Gastrocnemius medialis (tissue), 4 donors: Measurements from ENCODE around the gene KCNMB3.
"Not testable (repeated sequence)": the region's sequence is repeated elsewhere in the genome, so short reads cannot be mapped to it uniquely, and the experiment has no call there.

Source experiments
- POLR2A ChIP-seq, 2 donors: fragments of 450-650 bp; IDR thresholded peaks; one replicate each; pipeline ENCODE4 v1.6.1; 2017; ENCODE audit warnings: antibody characterized with exemption in 2 of 2, mild to moderate bottlenecking in 2 of 2, moderate library complexity in 2 of 2
- TF ChIP-seq, protein P1 (sequence below), 5 experiments: fragments of 450-650 bp in 3 of 5; fragments of 200-600 bp in 2 of 5; sonication (generic) in 2 of 5; IDR thresholded peaks in 4 of 5; conservative IDR thresholded peaks in 1 of 5; 1 replicate in 4 of 5; 2 replicates in 1 of 5; pipeline ENCODE4 v1.5.1; 2016 to 2019; ENCODE audit warnings: antibody characterized with exemption in 5 of 5, mild to moderate bottlenecking in 3 of 5, moderate library complexity in 3 of 5

DNA sequence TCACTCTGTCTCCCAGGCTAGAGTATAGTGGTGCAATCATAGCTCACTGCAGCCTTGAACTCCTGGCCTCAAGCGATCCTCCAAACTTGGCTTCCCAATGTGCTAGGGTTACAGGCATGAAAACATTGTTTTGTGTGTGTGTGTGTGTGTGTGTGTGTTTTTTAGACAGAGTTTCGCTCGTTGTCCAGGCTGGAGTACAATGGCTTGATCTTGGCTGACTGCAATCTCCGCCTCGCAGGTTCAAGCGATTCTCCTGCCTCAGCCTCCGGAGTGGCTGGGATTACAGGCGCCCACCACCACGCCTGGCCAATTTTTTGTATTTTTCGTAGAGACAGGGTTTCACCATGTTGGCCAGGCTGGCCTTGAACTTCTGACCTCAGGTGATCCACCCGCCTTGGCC lies 6.8 kb upstream of the KCNMB3 start:
- TF ChIP-seq, protein P1, sequence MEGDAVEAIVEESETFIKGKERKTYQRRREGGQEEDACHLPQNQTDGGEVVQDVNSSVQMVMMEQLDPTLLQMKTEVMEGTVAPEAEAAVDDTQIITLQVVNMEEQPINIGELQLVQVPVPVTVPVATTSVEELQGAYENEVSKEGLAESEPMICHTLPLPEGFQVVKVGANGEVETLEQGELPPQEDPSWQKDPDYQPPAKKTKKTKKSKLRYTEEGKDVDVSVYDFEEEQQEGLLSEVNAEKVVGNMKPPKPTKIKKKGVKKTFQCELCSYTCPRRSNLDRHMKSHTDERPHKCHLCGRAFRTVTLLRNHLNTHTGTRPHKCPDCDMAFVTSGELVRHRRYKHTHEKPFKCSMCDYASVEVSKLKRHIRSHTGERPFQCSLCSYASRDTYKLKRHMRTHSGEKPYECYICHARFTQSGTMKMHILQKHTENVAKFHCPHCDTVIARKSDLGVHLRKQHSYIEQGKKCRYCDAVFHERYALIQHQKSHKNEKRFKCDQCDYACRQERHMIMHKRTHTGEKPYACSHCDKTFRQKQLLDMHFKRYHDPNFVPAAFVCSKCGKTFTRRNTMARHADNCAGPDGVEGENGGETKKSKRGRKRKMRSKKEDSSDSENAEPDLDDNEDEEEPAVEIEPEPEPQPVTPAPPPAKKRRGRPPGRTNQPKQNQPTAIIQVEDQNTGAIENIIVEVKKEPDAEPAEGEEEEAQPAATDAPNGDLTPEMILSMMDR (IDR thresholded peaks at IDR 0.05 in 4 of 5, conservative IDR thresholded peaks at IDR 0.05 in 1 of 5): not testable (repeated sequence)
- TF ChIP-seq POLR2A (IDR thresholded peaks at IDR 0.05): not testable (repeated sequence)
